HG03095 (cell line): ENCODE measurements around the gene SLC12A7.
"Not testable (repeated sequence)": the region's sequence is repeated elsewhere in the genome, so short reads cannot be mapped to it uniquely, and the experiment has no call there.

Experiments used
- ATAC-seq: cut with Tn5 transposase; IDR thresholded peaks from one replicate; pipeline ENCODE4 v1.9.1; 2021; ENCODE audit warnings: moderate library complexity; ENCODE audit not compliant: unreplicated experiment

The SLC12A7 gene

GRCh38 chr5:1065891-1066650 lies 45.8 kb downstream of the SLC12A7 start:
- ATAC-seq = no peak

GRCh38 chr5:1065143-1065750 lies 46.6 kb downstream of the SLC12A7 start:
- ATAC-seq = no peak

GRCh38 chr5:1064383-1065142 lies 47.3 kb downstream of the SLC12A7 start:
- ATAC-seq = no peak

GRCh38 chr5:1063661-1064382 lies 48.0 kb downstream of the SLC12A7 start:
- ATAC-seq = no peak

- no peak for ATAC-seq
These were observed 48.9 kb downstream of the SLC12A7 start for GRCh38 chr5:1062761-1063568.

GRCh38 chr5:1061916-1062315 lies 49.9 kb downstream of the SLC12A7 start:
- ATAC-seq = no peak

- ATAC-seq = not testable (repeated sequence)
These were observed 50.6 kb downstream of the SLC12A7 start for GRCh38 chr5:1061292-1061691.

- no peak for ATAC-seq
These were observed 51.3 kb downstream of the SLC12A7 start for GRCh38 chr5:1060535-1060981.

GRCh38 chr5:1059884-1060263 lies 52.0 kb downstream of the SLC12A7 start:
- ATAC-seq = no peak

- ATAC-seq = no peak
These were observed 52.6 kb downstream of the SLC12A7 start for GRCh38 chr5:1058988-1059883.

GRCh38 chr5:1058083-1058945 lies 53.5 kb downstream of the SLC12A7 start:
- no peak for ATAC-seq

GRCh38 chr5:1057485-1058082 lies 54.3 kb downstream of the SLC12A7 start:
- no peak for ATAC-seq

GRCh38 chr5:1056611-1057484 lies 55.0 kb downstream of the SLC12A7 start:
- no peak for ATAC-seq

- no peak for ATAC-seq
These were observed 55.8 kb downstream of the SLC12A7 start for GRCh38 chr5:1055896-1056610.

GRCh38 chr5:1054799-1055775 lies 56.8 kb downstream of the SLC12A7 start:
- ATAC-seq = no peak
